KG1 (cell line): ENCODE measurements around the gene SPA17.

Experiments used
- DNase-seq: peaks from one replicate; lab custom pipeline; 2025; lab: John Stamatoyannopoulos, UW

The SPA17 gene

DNA sequence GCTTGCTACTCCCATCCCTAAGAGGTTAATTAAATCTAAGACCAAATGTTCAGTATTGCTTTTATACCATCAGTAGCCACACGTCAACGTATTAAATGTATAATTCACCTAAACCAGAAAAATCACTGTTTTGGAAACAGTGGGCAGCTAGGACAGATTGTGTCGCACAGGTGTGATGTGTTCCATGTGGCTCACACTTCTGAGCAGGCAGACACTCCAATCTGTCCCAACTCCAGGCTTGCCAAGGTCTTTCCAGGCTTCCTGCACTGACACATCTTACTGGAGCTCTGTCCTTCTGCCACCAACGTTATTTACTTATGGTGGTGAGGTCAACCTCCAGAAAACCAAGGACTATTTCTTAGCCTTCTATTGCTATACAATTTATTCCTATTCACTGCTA lies 11.6 kb upstream of the SPA17 start:
- DNase-seq: no peak

DNA sequence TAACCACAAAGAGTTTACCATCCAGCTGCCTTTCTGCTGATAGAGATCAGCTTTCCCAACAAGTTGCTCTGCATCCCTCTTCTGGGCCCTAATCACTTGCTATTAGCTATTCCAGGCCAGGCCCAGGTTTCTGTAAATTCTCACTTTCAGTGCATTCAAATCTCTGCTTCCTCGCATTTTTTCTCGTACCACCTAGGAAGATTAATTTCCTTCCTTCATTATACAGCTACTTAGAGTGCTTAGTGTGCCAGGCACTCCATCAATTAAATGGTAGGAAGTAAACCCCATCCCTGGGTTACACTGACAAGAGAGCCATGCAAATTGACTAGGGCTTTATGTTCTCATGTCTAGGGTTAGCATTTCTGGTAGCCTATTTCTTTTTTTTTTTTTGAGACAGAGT lies 9.8 kb upstream of the SPA17 start:
- no peak for DNase-seq

DNA sequence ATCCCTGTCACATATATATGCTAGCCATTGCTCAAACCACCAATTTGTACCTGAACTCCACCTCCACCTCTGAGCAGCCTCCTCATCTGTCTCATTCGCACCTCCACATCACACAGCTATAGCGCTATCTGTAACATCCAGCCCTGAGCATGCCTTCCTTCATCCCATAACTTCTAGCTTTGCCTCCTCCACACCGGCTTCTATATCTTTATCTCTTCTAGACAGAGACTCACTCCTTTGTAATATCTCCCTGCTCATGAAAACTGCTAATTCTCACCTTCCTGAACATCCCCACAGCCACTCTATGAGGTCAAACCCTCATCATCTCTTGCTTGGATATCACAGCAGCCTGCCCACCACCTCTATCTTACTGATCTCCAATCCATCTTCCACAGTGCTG lies 6.1 kb upstream of the SPA17 start:
- DNase-seq: no peak

DNA sequence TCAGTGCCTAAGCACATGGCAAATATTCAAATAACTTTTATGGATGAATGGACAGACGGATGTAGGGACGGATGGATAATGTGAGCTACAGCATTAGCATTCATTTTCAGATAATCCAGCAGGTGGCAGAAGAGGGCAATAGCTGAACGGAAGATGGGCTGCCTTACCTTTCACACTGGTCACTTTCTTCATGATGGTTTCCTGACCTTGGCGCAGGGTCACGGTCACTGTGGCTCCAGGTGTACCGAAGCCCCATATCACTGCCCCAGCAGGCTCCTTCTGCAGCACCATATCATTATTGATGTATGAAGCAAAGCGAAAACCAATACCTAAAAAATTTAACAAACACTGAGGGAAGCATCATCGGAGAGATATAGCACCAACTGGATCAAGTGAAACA lies 4.5 kb upstream of the SPA17 start:
- DNase-seq: peak; percentile 29

DNA sequence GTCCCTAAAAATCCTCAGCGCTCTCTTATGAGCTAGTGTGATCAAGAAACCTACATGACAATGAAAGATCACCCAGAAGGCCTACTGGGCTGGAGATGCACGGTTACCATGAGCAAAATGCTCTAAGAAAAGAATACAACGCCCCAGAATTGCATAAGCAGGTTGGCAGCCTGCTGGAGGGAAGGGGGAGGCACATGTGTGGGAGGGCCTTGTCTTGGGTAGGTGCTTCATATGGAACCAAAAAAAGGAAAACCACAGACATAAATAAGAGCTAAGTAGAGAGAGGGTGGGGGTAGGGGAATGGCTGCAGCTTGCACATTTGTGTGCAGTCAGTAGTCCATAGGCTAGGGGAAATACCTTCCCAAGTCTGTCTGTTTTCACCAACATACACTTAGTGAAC lies 3.0 kb upstream of the SPA17 start:
- DNase-seq: peak; percentile 60

DNA sequence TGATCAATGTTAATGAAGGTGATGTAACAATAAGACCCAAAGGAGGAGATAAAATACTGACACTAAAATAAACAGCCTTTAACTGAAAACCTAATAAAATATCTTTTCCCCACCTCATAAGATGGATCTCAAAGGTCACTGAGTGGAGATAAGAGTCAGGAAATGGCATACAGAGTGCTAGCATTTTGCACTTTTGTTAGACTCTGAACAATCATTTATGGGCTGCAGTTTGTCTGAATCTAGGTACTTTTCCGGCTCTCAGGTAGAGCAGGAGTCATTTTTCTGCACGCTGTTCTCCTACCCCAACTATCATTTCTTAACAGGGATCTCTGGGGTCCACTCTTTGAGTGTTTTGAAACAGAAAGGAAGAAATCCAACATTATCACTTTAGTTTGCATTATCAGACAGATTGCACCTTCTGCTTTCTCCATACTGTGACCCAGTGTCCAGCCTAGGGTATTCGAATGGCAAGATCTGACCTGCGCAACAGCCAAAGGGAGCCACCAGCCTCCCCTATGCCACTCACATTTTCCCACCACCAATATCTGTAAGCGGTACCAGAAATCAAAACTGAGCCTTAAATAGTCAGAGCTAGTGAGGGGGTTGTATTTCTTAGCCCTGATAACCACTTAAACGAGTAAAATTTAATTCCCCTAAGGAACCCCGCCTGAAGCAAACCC lies 1.0 kb upstream of the SPA17 start:
- no peak for DNase-seq

DNA sequence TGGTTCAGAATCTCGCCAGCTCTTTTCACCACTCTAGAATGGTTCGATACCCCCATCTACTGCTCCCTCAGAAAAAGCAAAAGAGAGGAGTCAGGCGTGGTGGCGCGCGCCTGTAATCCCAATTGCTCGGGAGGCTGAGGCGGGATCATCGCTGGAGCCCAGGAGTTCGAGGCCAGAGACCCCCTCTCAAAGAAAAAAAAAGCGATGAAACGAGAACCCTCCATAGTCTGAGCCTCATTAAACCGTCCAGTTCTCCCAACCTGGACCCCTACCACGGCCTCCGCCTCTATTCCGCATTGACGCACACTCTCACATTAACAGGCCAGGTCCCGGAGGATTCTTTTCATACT lies 439 bp downstream of the SPA17 start:
- no peak for DNase-seq

DNA sequence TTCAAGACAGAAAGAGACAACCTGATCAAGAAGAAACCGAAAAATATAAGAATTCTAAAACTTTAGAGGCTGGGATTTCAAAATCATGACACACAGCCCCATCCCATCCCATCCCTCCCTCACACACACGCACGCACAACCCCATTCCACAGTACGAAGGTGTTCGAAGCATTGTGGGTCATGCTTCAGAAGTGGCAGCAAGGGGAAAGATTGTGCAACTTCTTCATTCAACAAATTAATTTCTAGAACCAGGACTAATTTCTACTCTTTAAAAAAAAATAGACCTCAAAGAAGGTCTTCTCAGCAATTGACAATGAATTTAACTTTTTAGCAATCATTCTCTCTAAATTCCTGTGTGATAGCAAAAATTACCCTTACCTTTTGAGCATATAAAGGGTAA lies 867 bp downstream of the SPA17 start:
- no peak for DNase-seq

DNA sequence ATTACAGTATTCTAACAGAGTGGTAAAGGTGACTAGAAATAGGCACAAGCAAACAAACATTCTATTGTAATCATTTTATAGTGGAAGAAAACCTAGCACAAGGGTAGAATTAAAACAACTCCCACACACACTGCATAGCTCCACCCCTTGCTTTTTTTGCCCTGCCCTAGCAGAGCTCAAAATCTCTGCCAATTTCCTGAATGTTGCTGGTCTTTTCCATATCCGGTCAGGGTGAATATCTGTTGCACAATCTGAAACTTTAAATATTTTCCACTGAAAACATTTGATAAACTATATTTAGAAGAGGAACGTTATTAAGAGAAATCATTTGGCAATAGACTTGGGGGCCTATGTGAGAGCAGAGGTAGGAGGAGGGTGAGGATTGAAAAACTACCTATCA lies 2.7 kb downstream of the SPA17 start:
- DNase-seq: no peak

DNA sequence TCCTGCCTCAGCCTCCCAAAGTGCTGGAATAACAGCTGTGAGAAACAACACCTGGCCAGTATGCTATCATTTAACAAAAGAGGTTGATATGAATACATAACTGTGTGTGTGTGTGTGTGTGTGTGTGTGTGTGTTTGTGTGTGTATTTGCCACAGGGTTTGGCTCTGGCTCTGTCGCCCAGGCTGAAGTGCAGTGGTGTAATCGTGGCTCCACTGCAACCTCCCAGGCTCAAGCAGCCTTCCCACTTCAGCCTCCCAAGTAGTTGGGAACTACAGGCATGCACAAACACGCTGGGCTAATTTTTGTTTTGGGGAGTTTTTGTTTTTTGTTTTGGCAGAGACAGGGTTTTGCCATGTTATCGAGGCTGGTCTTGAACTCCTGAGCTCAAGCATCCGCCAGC lies 4.7 kb downstream of the SPA17 start:
- DNase-seq: no peak

DNA sequence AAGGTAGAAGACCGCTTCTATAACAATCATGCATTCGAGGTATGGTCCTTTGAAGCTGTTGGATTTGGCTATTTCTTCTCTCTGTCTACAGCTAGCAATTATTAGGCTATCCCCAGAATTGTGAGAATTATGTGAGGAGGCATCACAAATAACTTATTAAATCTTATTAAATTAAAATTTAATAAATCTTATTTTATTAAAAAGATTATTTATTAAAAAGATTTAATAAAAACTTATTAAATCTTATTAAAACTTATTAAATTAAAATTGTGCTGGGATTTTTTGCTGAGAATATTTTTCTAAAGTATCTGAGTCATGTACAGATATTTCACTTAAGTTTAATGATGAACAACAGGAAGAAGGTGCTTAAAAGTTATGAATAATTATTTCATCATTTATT lies 7.7 kb downstream of the SPA17 start:
- DNase-seq: no peak

DNA sequence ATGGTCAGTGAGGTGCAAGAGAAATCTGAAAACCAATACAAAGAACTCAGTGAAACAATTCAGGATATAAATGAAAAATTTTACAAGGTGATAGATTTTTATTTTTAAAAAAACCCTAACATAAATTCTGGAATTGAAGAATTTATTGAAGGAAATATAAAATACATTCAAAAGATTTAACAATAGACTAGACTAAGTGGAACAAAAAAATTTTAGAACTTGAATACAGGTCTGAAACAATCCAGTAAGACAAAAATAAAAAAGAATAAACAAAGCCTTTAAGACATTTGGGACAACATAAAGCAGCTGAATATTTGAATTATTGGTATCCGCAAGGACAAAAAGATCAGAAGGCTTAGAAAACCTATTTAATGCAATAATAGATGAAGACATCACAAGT lies 8.7 kb downstream of the SPA17 start:
- DNase-seq: no peak

DNA sequence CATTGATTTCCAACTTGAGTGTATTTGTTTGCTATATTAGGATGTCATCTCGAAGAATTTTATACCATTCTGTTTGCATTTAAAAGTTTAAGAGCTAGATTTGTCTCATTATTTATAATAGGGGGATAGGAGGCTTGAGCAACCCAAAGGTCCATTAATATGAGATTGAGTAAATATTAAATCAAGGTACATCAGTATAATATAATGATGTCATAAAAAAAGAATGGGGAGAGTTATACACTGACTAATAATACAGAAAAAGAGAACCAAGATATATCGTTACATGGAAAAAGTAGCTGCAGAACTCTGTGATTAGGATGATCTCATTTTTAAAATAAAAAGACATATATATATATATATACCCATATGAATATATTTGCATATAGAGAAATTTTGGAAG lies 19.4 kb downstream of the SPA17 start:
- no peak for DNase-seq

DNA sequence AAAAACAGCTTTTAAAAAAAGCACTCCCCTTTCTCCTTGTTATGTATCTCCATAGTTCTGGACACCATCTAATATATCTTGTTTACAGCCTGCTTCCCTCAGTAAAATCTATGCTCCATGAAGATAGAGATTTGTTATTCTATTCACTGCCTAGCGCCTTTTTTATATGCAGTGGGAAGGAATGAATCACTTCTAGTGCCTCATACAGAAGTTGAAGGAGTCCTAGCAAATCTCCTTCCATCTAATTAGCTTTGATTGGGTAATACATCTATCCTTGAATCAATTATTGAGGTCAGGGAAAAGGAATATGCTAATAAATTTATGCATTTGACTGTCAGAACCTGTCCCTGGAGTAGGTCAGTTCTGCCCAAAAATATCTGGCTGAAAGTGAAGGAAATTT lies 25.8 kb downstream of the SPA17 start:
- no peak for DNase-seq

DNA sequence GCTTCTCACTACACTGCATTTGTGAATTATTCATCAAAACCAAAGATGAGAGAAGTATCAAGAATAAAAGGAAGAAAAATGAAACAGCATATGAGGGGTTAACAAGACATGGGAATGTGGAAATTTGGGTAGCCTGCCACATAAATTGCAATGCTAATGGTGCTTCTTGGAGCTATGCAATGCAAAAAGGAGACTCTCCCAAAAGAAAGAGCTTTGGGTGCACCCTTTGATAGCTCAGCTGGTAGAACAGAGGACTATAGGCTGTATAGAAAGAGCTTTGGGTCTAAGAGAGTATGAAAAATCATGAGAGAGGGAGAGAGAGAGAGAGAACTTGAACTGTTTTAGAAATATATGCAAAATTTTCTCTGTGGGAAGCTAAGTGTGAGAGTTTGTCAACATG lies 26.3 kb downstream of the SPA17 start:
- no peak for DNase-seq

DNA sequence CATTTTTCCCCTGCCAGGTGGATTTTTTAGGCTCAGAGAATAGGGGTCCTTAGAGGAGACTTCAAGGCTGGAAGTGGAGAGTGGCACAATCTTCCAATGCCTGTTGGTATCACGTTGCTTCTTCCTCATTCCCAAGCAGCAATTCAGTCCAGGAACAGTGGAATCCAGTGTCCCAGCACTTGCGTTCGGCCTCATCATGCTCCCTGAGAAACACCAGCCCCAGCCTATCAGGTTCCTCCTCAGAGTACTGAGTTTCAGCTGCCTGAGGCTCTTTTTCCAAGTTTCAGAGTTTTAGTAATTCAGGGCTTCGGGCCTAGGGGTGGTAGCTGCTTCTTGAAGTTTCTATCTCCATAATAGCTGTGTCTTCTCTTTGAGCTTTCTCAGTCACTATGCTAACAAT lies 34.1 kb downstream of the SPA17 start:
- DNase-seq: no peak

DNA sequence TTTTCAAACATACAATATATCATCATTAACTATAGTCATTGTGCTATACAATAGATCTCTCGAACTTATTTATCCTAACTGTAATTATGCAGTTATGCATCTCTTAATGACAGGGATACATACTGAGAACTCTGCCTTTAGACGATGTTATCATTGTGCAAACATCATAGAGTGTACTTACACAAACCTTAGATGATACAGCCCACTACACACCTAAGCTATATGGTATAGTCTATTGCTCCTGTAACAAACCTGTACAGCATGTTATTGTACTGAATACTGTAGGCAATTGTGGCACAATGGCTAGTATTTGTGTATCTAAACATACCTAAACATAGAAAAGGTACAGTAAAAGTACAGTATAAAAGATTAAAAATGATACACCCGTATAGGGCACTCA lies 38.7 kb downstream of the SPA17 start:
- DNase-seq: no peak

DNA sequence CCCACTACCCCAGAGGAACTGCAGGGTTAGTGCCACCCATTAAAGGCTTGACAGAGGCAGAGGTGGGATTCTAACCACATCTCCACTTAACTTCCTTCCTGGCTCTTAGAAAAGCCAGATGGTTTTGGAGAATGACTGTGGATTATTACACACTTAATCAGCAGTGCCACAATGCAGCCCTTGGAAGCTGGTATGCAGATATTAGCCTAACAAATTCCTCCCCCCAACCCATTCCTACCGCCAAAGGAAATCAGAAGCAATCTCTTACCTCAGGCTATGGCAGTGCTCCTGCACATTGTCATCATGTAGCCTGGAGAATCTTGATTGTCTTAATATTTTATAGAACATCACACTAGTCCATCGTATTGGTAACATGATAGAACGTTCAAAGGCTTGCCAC lies 42.9 kb downstream of the SPA17 start:
- DNase-seq: no peak

DNA sequence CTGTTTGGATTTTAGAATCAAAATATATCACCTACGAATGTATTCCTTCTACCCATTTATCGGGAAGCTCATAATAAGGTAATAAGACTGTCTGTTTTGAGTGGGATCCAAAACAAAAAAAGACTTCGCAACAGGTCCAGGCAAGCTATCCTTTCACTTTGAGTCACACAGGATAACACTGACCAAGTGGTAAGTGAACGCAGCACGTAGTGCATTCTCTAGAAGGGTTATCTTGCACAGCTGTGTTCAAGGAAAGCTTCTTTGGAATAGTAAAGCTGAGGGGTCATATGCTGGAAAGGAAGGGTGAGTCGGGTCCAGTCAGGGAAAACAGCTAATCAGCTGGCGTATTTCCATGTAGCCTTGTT lies 43.7 kb downstream of the SPA17 start:
- DNase-seq: no peak

DNA sequence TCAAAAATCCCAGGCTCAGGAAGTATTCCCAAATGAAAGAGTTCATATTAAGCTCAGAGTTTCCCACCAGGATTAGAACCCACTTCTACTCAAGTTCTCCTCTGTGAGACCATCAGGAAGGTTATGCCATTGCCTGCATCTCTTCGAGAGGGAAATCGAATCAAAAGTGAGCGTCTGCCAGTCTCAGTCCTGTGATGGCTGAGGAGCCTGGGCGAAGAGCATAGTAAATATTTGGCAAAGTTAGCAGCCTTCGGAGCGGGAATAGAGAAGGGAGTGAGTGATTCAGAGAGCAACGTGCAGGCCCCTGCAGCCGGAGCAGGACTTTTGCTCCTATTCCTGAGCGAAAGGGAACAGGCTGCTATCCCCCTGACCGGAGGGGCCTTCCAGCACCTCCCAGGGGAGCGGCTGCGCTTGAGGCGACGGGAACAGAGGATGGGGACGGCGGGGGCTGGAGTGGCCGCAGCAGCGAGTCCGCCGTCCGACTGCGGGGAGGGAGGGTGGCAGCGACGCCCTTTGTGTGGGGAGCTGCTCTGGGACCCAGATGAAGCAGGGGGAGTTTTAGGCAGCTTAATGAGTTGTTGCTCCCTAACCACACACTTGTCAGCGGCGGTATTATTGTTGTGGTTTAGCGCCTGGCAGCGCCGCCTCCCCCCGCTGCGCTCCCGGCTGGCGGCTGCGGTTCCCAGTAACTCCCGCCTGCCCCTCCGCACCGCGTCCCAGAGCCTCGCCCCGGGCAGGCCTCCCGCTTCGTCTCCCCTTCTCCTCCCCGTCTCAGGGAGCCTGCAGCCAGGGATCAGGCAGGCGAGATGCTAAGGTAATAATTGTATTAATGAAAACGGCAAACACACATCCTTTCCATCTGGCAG lies 44.3 kb downstream of the SPA17 start:
- DNase-seq: no peak

DNA sequence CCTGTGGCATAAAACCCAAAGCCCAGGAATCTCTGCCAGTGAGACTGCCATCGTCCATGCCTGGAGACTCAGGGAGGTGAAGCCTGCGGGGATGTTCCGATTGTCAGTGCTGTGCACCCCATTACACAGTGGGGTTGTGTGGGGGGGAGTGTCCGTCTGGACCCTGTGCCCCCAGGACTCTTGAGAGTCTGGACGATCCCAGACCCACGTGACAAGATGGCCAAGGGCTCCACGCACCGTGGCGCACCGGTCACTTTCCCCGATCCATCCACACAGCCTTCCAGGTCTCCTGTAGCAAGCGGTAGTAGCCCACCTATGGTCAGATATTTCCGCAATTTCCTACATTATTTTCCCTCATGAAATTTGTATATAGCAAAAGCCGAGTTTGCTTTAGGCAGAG lies 45.1 kb downstream of the SPA17 start:
- DNase-seq: no peak

DNA sequence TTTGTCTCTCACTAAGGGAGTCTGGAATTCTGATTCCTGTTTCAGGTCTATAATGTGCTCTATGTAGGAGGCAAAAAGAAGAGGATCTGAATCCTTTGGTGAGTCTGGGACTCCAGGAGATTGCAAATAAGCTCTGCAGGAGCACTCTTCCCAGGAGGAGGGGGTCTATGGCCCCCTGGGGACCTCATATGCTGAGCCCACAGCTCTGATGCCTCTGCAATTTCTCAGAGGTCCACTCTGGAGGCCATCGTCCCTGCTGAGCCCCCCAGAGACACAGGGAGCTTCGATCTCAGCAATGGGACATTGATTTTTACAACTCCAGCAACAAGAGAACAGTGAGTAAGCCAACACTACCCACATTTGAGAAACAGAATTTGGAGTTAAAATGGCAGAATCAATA lies 45.8 kb downstream of the SPA17 start:
- no peak for DNase-seq

DNA sequence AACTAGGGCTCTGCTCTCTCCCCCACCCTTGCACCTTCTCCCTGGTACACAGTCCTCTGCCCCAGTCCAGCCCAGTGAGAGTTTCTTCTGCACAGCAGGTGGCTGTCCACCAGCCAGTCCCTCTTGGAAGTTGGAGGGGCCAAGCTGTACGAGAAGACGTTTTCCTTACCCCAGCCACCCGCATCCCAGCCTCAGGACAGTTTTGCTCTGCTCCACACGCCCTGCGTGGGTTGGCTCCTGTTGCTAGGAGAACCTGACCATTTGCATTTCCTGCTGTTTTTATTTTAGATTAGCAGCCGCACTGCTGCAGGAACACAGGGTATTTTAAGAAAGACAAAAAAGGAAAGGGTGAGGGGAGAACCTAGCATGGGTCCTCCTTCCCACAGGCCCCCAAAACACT lies 48.5 kb downstream of the SPA17 start:
- no peak for DNase-seq
